IMR-90 (cell line): ENCODE results near the gene BMP7. TPM values are rescaled to one million over a fixed set of nuclear protein-coding genes. Genes with fewer than 3 reads are reported as not detected.

Experiments
- ATAC-seq: fragments of 200-7000 bp; cut with Tn5 transposase; 2 replicates; pipeline ENCODE4 v1.9.1; 2020; ENCODE audit warnings: low read depth, mild to moderate bottlenecking, moderate library complexity
- BruUV-seq: library from RNA; stranded (reverse); fragments of 400-500 nt; replicated peaks from 2 replicates; lab custom pipeline; 2021; lab: Mats Ljungman, UMichigan
- CTCF ChIA-PET: fragments of 300-600 bp; formaldehyde crosslinking; extraction: SDS; loops from one replicate; lab custom pipeline; 2021; ENCODE audit warnings: antibody characterized with exemption; lab: Yijun Ruan, JAX
- POLR2A ChIA-PET: fragments of 300-600 bp; sonication (Branson Sonifier 250); formaldehyde crosslinking; loops from one replicate; lab custom pipeline; 2022; ENCODE audit warnings: antibody characterized with exemption; ENCODE audit not compliant: unreplicated experiment; lab: Charles Lee
- DNase-seq: peaks from one replicate; pipeline ENCODE4 v3.0.0; 2013
- H2AFZ ChIP-seq: replicated peaks from 2 replicates; pipeline ENCODE3; 2013; ENCODE audit warnings: low read length, mild to moderate bottlenecking; ENCODE audit not compliant: poor library complexity
- H2AK5ac ChIP-seq: 2 replicates; pipeline ENCODE4 v1.6.1; 2013; ENCODE audit warnings: low read depth, low read length, inconsistent platforms
- H2AK9ac ChIP-seq: replicated peaks from 2 replicates; pipeline ENCODE3; 2013; ENCODE audit warnings: mild to moderate bottlenecking, low read depth, low read length, moderate library complexity; ENCODE audit not compliant: poor library complexity
- H2BK120ac ChIP-seq: 2 replicates; pipeline ENCODE4 v1.6.1; 2013; ENCODE audit warnings: low read depth, low read length, inconsistent platforms
- H2BK15ac ChIP-seq: 3 replicates; pipeline ENCODE4 v1.6.1; 2013; ENCODE audit warnings: low read depth, low read length, inconsistent platforms
- H2BK20ac ChIP-seq: 2 replicates; pipeline ENCODE4 v1.6.1; 2013; ENCODE audit warnings: low read depth, mild to moderate bottlenecking, inconsistent platforms, low read length, moderate library complexity
- H2BK5ac ChIP-seq: 2 replicates; pipeline ENCODE4 v1.6.1; 2013; ENCODE audit warnings: mild to moderate bottlenecking, low read depth, low read length, inconsistent platforms; ENCODE audit not compliant: poor library complexity, severe bottlenecking
- H3K14ac ChIP-seq: replicated peaks from 2 replicates; pipeline ENCODE4 v1.6.1; 2013; ENCODE audit warnings: low read depth, low read length, inconsistent platforms
- H3K18ac ChIP-seq: 2 replicates; pipeline ENCODE4 v1.6.1; 2013; ENCODE audit warnings: low read depth, low read length, control low read depth
- H3K23ac ChIP-seq: 2 replicates; pipeline ENCODE4 v1.6.1; 2013; ENCODE audit warnings: low read depth, low read length, inconsistent platforms
- H3K27ac ChIP-seq: 2 replicates; pipeline ENCODE4 v1.5.1; 2013; ENCODE audit warnings: mild to moderate bottlenecking, control low read depth, low read length; ENCODE audit not compliant: insufficient read depth
- H3K27me3 ChIP-seq: 2 replicates; pipeline ENCODE4 v1.6.1; 2013; ENCODE audit warnings: low read length; ENCODE audit not compliant: control insufficient read depth, insufficient read depth
- H3K36me3 ChIP-seq: 2 replicates; pipeline ENCODE4 v1.6.1; 2013; ENCODE audit warnings: low read length, mixed read lengths; ENCODE audit not compliant: control insufficient read depth, insufficient read depth
- H3K4ac ChIP-seq: 2 replicates; pipeline ENCODE4 v1.6.1; 2013; ENCODE audit warnings: low read depth, low read length, inconsistent platforms
- H3K4me1 ChIP-seq: 2 replicates; pipeline ENCODE4 v1.6.1; 2013; ENCODE audit warnings: low read length, mixed read lengths; ENCODE audit not compliant: control insufficient read depth, insufficient read depth
- H3K4me2 ChIP-seq: 2 replicates; pipeline ENCODE4 v1.6.1; 2013; ENCODE audit warnings: low read depth, mild to moderate bottlenecking, control low read depth, low read length, moderate library complexity
- H3K4me3 ChIP-seq: 2 replicates; pipeline ENCODE4 v1.5.1; 2013; ENCODE audit warnings: low read depth, mild to moderate bottlenecking, control low read depth, low read length, moderate library complexity; ENCODE audit not compliant: insufficient read depth
- H3K56ac ChIP-seq: 2 replicates; pipeline ENCODE4 v1.6.1; 2013; ENCODE audit warnings: low read length, inconsistent platforms; ENCODE audit not compliant: insufficient read depth; ENCODE audit errors: extremely low read depth
- H3K79me1 ChIP-seq, 2 experiments: 2 replicates each; pipeline ENCODE4 v1.6.1; 2013; ENCODE audit warnings: low read length in 2 of 2, inconsistent platforms in 1 of 2, low read depth in 1 of 2
- H3K9ac ChIP-seq: 2 replicates; pipeline ENCODE4 v1.6.1; 2013; ENCODE audit warnings: low read depth, low read length, control low read depth
- H3K9me1 ChIP-seq: 2 replicates; pipeline ENCODE4 v1.6.1; 2013; ENCODE audit warnings: low read length, inconsistent platforms; ENCODE audit not compliant: insufficient read depth
- H3K9me3 ChIP-seq: 2 replicates; pipeline ENCODE4 v1.6.1; 2013; ENCODE audit warnings: low read length; ENCODE audit not compliant: control insufficient read depth, insufficient read depth
- H4K20me1 ChIP-seq: 2 replicates; pipeline ENCODE4 v1.6.1; 2013; ENCODE audit warnings: low read length, inconsistent platforms; ENCODE audit not compliant: insufficient read depth
- H4K5ac ChIP-seq: 2 replicates; pipeline ENCODE4 v1.6.1; 2013; ENCODE audit warnings: mild to moderate bottlenecking, low read depth, low read length, control low read depth
- H4K8ac ChIP-seq, 2 experiments: 2 replicates each; pipeline ENCODE4 v1.6.1; 2013; ENCODE audit warnings: low read depth in 2 of 2, low read length in 2 of 2, control low read depth in 1 of 2, inconsistent platforms in 1 of 2
- H4K91ac ChIP-seq: 2 replicates; pipeline ENCODE4 v1.6.1; 2013; ENCODE audit warnings: low read depth, low read length, inconsistent platforms; ENCODE audit not compliant: insufficient read depth
- BHLHE40 ChIP-seq: fragments of 150-350 bp; IDR thresholded peaks from 2 replicates; pipeline ENCODE4 v1.6.1; 2016; ENCODE audit warnings: mild to moderate bottlenecking, low read depth, low read length
- CHD1 ChIP-seq: IDR thresholded peaks from 2 replicates; pipeline ENCODE4 v1.6.1; 2012; ENCODE audit warnings: low read depth, low read length, improper control_type of control experiment
- POLR2A ChIP-seq: IDR thresholded peaks from 2 replicates; pipeline ENCODE4 v1.6.1; 2012; ENCODE audit warnings: mild to moderate bottlenecking, low read depth, low read length
- RCOR1 ChIP-seq: IDR thresholded peaks from 2 replicates; pipeline ENCODE4 v1.6.1; 2012; ENCODE audit warnings: mild to moderate bottlenecking, low read length, improper control_type of control experiment; ENCODE audit not compliant: insufficient replicate concordance
- WGBS, 2 experiments: methylation state at CpG; one replicate each; pipeline versions ENCODE4 v1.1.5 to v1.1.7; 2013; ENCODE audit warnings: missing lambda C conversion rate in 2 of 2; ENCODE audit not compliant: insufficient read length in 1 of 2; ENCODE audit errors: extremely low coverage in 2 of 2; 5-methylcytosine and 5-hydroxymethylcytosine counted together
- dilution Hi-C: fragments of 300-500 bp; cut with HindIII; formaldehyde crosslinking; loops from one replicate; pipeline ENCODE4 v1.14.3; 2018; ENCODE audit warnings: low sequenced_read_pairs; ENCODE audit not compliant: unreplicated experiment
- in situ Hi-C: fragments of 300-500 bp; cut with MboI; formaldehyde crosslinking; loops from 3 replicates; pipeline ENCODE4 v1.14.3; 2019; ENCODE audit warnings: low sequenced_read_pairs, inconsistent platforms, mixed read lengths
- intact Hi-C: fragments of 100-400 bp; cut with micrococcal nuclease; formaldehyde crosslinking; loops from 2 replicates; pipeline ENCODE4 v1.10.0; 2022
- polyA plus RNA-seq, 3 experiments: library from polyadenylated mRNA; depleted of rRNA; stranded (reverse); fragments of >200 nt; gene quantifications; 2 replicates each; pipeline ENCODE4 v1.2.3, GENCODE V29; 2012; ENCODE audit warnings: low replicate concordance in 1 of 3
- total RNA-seq: library from RNA; depleted of rRNA; stranded (reverse); fragments of >200 nt; gene quantifications from 2 replicates; pipeline ENCODE4 v1.2.3, GENCODE V29; 2012
- TF ChIP-seq, protein P1 (sequence below): fragments of 150-350 bp; IDR thresholded peaks from 2 replicates; pipeline ENCODE4 v1.6.1; 2017; ENCODE audit warnings: mild to moderate bottlenecking, antibody characterized with exemption, low read length, low read depth
- TF ChIP-seq, protein P2 (sequence below): conservative IDR thresholded peaks from 2 replicates; pipeline ENCODE4 v1.5.1; 2012; ENCODE audit warnings: mild to moderate bottlenecking, low read depth, low read length, improper control_type of control experiment
- TF ChIP-seq, protein P3 (sequence below): fragments of 150-350 bp; IDR thresholded peaks from 2 replicates; pipeline ENCODE4 v1.6.1; 2016; ENCODE audit warnings: low read depth, mild to moderate bottlenecking, low read length, moderate library complexity, borderline replicate concordance

BMP7 gene
- total and polyA plus RNA-seq, 2 of the 4 experiments (the other 2 are of a cell fraction), result not detected

DNA sequence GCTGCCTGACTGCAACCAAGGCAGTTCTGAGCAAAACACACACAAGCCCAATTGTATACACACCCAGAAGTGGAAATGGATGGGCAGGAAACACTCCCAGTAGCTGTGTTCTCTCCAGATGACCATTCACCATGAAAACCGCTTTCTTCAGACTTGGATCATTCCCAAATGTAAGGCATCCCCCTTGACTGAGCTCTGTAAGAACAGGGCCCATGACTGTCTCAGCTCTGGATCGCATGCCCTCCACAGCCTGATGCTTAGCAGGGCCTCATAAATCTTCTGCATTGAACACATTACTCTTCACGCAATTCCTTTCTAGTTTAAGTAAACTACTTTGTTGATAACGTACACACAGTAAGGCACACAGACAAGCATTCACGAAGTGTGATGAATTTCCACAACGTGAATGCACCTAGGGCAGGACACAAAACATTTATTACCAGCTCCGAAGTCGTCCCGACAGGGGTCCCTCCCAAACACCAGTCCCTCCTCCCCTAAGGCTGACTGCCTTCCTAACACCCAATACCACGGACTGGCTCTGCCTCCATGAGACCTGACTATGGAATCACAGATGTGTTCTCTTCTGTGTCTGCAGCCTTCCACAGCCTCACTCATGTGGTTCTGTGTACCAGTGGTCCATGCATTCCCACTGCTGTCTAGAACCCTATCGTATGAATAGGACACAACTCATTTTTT, 31.7 kb downstream of the BMP7 start:
- TF ChIP-seq, protein P1, sequence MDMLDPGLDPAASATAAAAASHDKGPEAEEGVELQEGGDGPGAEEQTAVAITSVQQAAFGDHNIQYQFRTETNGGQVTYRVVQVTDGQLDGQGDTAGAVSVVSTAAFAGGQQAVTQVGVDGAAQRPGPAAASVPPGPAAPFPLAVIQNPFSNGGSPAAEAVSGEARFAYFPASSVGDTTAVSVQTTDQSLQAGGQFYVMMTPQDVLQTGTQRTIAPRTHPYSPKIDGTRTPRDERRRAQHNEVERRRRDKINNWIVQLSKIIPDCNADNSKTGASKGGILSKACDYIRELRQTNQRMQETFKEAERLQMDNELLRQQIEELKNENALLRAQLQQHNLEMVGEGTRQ, result no peak
- TF ChIP-seq, protein P2, sequence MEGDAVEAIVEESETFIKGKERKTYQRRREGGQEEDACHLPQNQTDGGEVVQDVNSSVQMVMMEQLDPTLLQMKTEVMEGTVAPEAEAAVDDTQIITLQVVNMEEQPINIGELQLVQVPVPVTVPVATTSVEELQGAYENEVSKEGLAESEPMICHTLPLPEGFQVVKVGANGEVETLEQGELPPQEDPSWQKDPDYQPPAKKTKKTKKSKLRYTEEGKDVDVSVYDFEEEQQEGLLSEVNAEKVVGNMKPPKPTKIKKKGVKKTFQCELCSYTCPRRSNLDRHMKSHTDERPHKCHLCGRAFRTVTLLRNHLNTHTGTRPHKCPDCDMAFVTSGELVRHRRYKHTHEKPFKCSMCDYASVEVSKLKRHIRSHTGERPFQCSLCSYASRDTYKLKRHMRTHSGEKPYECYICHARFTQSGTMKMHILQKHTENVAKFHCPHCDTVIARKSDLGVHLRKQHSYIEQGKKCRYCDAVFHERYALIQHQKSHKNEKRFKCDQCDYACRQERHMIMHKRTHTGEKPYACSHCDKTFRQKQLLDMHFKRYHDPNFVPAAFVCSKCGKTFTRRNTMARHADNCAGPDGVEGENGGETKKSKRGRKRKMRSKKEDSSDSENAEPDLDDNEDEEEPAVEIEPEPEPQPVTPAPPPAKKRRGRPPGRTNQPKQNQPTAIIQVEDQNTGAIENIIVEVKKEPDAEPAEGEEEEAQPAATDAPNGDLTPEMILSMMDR, result no peak
- TF ChIP-seq CHD1 (no peak), BHLHE40 (no peak), POLR2A (no peak), RCOR1 (no peak)
- TF ChIP-seq, protein P3, sequence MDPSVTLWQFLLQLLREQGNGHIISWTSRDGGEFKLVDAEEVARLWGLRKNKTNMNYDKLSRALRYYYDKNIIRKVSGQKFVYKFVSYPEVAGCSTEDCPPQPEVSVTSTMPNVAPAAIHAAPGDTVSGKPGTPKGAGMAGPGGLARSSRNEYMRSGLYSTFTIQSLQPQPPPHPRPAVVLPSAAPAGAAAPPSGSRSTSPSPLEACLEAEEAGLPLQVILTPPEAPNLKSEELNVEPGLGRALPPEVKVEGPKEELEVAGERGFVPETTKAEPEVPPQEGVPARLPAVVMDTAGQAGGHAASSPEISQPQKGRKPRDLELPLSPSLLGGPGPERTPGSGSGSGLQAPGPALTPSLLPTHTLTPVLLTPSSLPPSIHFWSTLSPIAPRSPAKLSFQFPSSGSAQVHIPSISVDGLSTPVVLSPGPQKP, result no peak
- no peak for ATAC-seq

More for the DNA sequence above, 31.7 kb downstream of the BMP7 start:
- no peaks in the 10 kb centered on the region for H3K36me3 ChIP-seq
- no peaks in the 10 kb centered on the region for H3K4me1 ChIP-seq
- POLR2A ChIA-PET, result no interaction called here
- no peak overlapping the region for H2BK5ac ChIP-seq
- intact Hi-C loops (no loop called here), dilution Hi-C loops (no loop called here), in situ Hi-C loops (no loop called here)
- BruUV-seq, result no TSS peak
- no peaks in the 10 kb centered on the region for H3K9me1 ChIP-seq
- CTCF ChIA-PET, result no interaction called here
- H2AK9ac ChIP-seq, result no peak overlapping the region
- no peak overlapping the region for H2BK120ac ChIP-seq
- DNase-seq, result no peak
- H3K9ac ChIP-seq, result no peak overlapping the region
- no peaks in the 10 kb centered on the region; the same call in 1 of the 2 replicates for H3K9me3 ChIP-seq
- H3K27me3 ChIP-seq, result no peaks in the 10 kb centered on the region; the same call in 1 of the 2 replicates
- no peak overlapping the region for H4K8ac ChIP-seq
- no peak overlapping the region for H4K91ac ChIP-seq
- H3K79me1 ChIP-seq, result no peaks in the 10 kb centered on the region
- no peak overlapping the region for H3K56ac ChIP-seq
- no peak overlapping the region for H3K4ac ChIP-seq
- 34% methylated on average over 5 of the region's 11 CpGs; no CpG with 5 or more reads in 1 of the 2 experiments for WGBS, 2 experiments
- no peak overlapping the region for H3K14ac ChIP-seq
- H3K27ac ChIP-seq, result no peak overlapping the region
- no peak overlapping the region for H2BK15ac ChIP-seq
- no peak overlapping the region for H4K5ac ChIP-seq
- H3K23ac ChIP-seq, result no peak overlapping the region
- H3K4me3 ChIP-seq, result no peak overlapping the region
- H2BK20ac ChIP-seq, result no peak overlapping the region
- no peak overlapping the region for H3K4me2 ChIP-seq
- no peak overlapping the region for H3K18ac ChIP-seq
- no peak overlapping the region for H2AK5ac ChIP-seq
- H2AFZ ChIP-seq, result no peak overlapping the region
- no peaks in the 10 kb centered on the region for H4K20me1 ChIP-seq
